Stimulated activated CD4-positive, alpha-beta T cell treated with anti-CD3 and anti-CD28 coated beads, Interleukin-12 subunit alpha, Interleukin-12 subunit beta, amount 100 ng/mL, for 24 hours (primary cell): ENCODE measurements around the gene PPP6R3.
"Not testable (repeated sequence)": the region's sequence is repeated elsewhere in the genome, so short reads cannot be mapped to it uniquely, and the experiment has no call there.

ENCODE experiments used
- DNase-seq, 2 experiments: peaks; one replicate each; pipeline ENCODE4 v3.0.0-alpha.2; 2020; ENCODE audit warnings: low read depth in 2 of 2

PPP6R3 gene

DNA sequence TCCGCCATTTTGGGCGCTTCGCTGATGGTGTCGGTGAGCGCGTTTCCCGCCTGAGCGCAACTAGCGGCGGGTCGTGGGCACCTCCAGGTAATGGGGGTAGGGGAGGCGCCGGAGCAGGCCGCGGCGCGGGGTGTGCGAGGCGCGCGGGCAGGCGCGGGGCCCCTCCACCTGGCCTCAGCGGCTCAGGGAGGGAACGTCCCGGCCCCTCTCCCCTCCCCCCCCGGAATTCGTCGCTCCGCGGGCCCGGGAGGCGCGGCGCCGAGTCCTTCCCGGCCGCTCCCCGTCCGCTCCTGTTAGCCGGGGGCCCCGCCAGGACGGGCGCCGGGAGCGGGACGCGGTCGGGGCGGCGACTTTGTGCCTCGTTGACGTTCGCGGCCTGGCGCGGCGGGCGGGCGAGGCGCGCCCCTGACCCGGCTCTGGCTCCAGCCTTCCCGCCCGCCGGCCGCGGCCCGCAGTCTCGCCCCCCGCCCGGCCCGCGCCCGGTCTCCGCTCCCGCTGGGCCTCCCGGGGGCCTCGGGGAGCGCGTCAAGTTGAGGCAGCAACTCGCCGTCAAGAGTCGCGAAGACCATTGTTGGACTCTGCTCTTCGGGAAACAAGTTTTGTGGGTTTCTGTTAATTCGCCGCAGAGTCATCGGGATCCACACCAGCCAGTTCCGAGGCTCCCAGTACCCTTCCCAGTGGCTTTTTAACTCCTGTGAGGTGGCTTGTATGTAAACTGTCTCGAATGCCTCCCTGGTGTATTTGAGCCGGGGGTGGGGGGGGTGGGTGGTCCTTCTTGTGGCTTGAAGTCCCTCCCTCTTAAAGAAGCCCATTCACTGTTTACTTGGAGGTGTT is at the start of gene PPP6R3:
TSS of gene PPP6R3 (plus strand) at position 12 of the 834 bp plus-strand sequence. CDS start 76,913 bp downstream, outside the sequence.
- DNase-seq, result no peak

DNA sequence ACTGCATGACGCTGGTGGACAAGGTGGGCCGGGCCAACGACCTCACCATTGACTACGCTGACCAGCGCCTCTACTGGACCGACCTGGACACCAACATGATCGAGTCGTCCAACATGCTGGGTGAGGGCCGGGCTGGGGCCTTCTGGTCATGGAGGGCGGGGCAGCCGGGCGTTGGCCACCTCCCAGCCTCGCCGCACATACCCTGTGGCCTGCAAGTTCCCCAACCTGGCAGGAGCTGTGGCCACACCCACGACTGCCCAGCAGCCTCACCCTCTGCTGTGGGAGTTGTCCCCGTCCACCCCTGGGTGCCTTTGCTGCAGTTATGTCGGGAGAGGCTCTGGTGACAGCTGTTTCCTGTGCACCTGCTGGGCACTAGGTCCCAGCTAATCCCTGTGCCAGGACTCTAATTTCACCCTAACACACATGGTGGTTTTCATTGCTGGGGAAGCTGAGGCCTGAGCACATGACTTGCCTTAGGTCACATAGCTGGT is 49.0 kb upstream of the PPP6R3 start:
- no peak for DNase-seq

DNA sequence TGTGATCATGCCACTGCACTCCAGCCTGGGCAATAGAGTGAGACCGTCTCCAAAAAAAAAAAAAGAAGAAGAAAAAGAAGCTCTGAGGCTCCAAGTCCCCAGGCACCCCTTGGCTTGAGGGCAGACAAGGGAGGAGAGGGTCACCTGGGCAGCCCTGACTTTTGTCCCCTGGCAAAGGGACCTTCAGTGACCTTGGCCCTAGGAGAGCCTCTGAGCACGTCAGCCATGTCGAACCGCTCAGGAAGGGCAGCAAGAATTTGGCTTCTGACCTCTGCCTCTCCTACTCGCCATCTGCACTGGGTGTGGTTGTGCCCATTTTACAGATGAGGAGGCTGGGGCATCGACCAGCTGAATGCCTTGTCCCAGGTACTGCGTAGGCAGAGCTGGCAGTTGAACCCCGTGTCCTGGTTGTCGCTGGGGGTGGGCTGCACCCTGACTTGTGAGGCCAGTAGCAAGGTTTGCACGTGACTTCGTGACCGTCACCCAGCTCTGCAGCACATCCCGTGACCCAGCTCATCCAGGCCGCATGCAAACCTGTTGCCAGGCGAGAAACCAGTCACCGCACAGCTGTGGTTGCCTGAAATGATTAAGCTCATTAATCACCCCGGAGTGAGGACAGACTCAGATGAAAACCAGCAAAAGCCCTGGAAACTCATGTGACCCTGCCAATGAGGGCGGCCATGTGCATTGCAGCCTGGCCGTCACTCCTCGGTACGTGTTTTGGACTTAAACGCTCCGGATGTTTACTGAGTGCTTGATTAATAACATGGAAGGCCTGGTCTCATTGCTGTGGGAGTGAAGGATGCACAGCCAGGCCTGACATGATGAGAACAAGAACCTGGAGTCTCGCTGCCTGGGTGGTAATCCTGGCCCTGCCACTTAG is 47.7 kb upstream of the PPP6R3 start:
- DNase-seq, result no peak

DNA sequence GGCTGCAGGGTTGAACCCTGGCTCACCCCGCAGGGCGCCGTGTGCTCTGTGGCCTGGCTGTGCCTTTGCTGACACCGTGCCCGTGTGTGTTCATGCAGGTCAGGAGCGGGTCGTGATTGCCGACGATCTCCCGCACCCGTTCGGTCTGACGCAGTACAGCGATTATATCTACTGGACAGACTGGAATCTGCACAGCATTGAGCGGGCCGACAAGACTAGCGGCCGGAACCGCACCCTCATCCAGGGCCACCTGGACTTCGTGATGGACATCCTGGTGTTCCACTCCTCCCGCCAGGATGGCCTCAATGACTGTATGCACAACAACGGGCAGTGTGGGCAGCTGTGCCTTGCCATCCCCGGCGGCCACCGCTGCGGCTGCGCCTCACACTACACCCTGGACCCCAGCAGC is 47.0 kb upstream of the PPP6R3 start:
- no peak for DNase-seq

DNA sequence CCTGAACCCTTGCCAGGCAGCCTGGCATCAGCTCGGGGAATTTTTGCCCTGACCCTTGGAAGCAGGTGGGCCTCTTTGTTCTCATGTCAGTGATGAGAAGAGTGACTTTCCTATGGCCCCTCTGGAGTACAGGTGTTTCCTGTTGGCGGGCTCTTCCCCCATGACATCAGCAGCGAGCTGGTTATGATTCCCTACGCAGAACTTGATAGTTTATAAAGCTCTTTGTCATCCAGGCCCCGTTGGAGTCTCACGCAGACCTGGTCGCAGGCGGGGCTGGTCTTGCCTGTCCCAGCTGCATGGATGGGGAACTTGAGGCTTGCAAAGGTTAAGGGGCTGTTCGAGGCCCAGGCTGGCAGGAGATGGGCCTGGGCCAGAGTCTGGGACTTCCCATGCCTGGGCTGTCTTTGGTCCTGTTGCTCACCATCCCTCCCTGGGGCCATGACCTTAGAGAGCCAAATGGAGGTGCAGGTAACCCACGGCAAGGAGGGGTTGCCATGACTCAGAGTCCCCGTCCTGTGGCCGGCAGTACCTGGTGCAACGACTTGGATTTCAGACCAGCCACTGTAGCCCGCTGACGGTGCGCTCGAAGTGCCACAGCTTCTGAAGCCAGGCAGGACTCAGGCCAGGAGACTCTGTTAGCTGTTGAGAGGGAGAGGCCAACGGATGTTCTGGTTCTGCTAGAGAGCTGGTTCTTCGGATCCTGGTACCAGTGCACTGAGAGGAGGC is 45.9 kb upstream of the PPP6R3 start:
- DNase-seq, result no peak

DNA sequence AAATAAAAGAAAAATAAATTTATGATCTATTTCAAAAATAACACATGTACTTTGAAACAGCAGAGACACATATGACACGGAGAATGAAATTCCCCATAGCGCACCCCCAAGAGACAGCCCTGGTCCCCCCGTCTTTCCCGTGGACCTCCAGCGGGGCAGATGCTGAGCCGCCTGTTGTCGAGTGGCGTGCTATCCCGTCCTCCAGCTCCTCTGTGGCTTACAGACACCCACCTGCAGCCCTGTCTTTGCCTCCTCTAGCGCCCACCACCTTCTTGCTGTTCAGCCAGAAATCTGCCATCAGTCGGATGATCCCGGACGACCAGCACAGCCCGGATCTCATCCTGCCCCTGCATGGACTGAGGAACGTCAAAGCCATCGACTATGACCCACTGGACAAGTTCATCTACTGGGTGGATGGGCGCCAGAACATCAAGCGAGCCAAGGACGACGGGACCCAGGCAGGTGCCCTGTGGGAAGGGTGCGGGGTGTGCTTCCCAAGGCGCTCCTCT is 44.4 kb upstream of the PPP6R3 start:
- DNase-seq, result no peak

GRCh38 chr11:68418648-68419047 is 41.9 kb upstream of the PPP6R3 start:
- DNase-seq, result no peak

- DNase-seq, result no peak
These were observed 40.4 kb upstream of the PPP6R3 start for GRCh38 chr11:68420171-68420570.

- no peak for DNase-seq
These were observed 37.1 kb upstream of the PPP6R3 start for GRCh38 chr11:68423481-68423880.

DNA sequence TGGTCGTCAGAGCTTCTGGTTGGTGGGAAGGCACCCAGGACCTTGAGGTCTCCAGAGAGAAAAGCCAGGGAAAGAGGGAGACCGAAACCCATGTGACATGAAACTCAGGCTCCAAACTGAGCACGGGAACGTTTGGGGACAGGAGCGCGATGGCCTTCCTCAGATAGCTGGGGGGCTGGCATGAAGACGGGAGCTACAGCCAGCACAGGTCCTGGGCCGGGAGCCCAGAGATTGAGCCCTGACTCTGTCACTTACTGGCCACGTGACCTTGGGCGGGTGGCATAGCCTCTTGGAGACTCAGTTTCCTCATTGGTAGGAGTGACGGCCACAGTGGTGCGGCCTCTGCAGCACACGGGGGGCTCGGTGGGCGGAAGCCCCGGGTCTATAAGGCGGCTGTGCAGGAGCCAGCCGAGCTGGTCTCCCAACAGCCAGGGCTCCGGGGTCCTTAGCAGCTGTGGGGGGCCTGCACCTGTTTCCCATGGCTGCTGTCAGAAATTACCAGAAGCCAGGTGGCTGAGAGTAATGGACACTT is 36.4 kb upstream of the PPP6R3 start:
- no peak for DNase-seq

GRCh38 chr11:68424981-68425865 is 35.3 kb upstream of the PPP6R3 start:
- DNase-seq, result no peak

DNA sequence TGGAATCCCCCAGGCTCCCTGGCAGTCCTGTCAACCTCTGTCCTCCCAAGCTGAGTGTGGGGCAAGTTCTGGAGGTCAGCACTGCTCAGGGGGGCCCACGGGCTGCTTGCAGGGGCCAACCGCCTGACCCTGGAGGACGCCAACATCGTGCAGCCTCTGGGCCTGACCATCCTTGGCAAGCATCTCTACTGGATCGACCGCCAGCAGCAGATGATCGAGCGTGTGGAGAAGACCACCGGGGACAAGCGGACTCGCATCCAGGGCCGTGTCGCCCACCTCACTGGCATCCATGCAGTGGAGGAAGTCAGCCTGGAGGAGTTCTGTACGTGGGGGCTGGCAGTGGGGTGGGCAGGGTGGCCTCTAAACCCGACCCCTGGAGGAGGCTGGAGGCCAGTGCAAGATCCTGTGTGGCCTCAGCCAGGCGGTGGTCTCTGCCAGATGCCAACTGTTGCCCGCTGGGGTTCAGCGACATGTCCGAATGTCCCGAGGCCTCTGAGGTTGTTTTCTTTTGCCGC is 34.6 kb upstream of the PPP6R3 start:
- no peak for DNase-seq

- DNase-seq, result no peak
These were observed 30.9 kb upstream of the PPP6R3 start for GRCh38 chr11:68429661-68430060.

DNA sequence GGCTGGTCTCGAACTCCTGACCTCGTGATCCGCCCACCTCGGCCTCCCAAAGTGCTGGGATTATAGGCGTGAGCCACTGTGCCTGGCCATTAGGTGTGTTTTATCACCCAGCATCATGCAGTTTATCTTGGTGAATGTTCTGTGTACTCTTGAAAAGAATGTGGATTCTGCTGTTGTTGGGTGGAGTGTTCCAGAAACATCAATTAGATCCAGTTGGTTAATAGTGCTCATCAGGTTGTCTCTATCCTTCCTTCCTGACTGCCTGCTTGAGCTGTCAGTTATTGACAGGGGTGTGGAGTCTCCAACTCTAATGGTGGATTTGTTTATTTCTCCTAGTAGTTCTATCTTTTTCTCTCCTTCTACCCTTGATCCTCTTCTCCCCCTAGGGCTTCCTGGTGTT is 30.2 kb upstream of the PPP6R3 start:
- no peak for DNase-seq

- DNase-seq, result no peak
These were observed 29.8 kb upstream of the PPP6R3 start for GRCh38 chr11:68430801-68431200.

DNA sequence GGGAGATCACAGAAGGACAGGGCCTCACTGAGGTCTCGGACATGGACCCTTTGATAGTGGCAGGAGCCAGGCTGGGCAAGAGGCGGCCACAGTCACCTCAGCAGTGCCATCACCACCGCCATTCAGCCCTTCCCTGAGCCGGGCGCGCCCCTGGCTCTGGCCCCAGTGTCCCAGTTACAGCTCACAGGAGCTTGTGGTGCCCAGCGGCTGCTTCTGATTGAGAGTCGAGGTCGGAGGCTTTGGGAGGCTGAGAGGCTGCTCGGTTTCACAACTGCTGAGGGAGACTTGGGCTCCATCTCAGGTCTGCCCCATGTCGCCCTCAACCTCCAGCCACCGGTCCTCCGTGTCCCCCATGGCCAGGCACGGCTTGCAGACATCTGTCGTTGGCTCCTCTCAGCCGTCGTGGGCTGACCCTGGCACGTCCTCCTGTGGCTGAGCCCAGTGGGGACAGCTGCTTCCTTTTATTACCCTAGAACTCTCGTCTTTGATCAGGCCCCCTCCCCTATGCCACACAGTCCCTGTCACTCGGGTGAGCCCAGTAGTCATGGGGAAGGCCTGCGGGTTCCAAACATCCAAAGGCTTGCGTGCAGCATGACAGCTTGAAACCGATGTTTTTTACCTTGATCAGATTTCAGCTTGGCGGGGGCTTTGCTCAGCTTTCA is 28.4 kb upstream of the PPP6R3 start:
- DNase-seq, result no peak

DNA sequence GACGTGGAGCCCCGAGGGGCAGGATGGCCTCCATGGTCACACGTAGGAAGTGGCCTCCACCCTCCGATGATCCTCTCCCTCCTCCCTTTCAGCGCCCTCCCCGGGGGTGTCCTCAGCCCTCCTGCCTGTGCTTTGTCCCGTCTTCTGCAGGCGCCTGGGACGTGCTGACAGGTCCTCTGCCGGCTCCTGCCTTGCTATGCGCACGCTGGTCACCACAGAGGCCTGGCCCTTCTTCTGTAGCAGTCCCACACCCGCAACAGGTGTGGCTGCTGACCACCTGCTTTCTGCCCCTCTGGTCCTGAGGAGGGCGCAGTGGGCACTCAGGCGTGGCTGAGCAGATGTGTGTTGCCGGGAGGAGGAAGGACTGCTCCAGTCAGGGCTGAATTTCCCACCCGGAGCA is 27.7 kb upstream of the PPP6R3 start:
- no peak for DNase-seq

DNA sequence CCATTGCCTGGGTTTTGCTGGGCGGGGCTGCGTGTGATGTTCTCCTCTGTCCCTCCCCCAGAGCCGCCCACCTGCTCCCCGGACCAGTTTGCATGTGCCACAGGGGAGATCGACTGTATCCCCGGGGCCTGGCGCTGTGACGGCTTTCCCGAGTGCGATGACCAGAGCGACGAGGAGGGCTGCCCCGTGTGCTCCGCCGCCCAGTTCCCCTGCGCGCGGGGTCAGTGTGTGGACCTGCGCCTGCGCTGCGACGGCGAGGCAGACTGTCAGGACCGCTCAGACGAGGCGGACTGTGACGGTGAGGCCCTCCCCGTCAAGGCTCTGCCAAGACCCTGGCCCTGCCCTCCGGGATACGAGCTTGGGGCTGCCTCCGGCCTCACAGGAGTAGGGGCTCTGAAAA is 27.0 kb upstream of the PPP6R3 start:
- no peak for DNase-seq

DNA sequence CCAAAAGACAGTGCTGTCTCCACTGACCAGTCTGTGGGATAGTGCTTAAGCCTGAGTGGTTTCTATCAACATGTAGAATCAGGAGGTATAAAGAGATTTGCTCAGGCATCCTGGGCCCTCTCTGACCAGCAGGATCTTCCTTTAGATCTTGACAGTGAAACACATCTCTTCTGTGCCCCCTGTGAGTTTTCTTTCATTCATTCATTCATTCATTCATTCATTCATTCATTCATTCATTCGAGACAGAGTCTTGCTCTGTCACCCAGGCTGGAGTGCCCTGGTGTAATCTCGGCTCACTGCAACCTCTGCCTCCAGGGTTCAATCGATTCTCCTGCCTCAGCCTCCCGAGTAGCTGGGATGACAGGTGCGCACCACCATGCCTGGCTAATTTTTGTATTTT is 26.4 kb upstream of the PPP6R3 start:
- DNase-seq, result not testable (repeated sequence)
